Stimulated activated CD8-positive, alpha-beta memory T cell treated with anti-CD3 and anti-CD28 coated beads, Interleukin-4, amount 100 ng/mL, for 1 hour (primary cell): ENCODE data around the gene ERLEC1.
"Not testable (repeated sequence)": the region's sequence is repeated elsewhere in the genome, so short reads cannot be mapped to it uniquely, and the experiment has no call there.

ENCODE experiments used
- DNase-seq, 2 donors: peaks; one replicate each; pipeline ENCODE4 v3.0.0-alpha.2; 2020; ENCODE audit warnings: low read depth in 2 of 2, low spot score in 1 of 2

Gene ERLEC1

DNA sequence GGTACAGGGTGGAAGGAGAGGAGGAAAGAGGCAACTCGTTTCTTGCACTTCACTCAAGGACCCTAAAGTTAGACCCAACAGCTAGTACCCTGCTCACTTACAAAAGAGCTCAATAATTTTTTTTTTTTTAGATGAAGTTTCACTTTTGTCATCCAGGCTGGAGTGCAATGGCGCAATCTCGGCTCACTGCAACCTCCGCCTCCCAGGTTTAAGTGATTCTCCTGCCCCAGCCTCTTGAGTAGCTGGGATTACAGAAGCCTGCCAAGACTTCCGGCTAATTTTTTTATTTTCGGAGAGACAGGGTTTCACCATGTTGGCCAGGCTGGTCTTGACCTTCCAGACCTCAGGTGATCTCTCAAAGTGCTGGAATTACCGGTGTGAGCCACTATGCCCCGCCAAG lies 4.2 kb upstream of the ERLEC1 start:
- DNase-seq = no peak

DNA sequence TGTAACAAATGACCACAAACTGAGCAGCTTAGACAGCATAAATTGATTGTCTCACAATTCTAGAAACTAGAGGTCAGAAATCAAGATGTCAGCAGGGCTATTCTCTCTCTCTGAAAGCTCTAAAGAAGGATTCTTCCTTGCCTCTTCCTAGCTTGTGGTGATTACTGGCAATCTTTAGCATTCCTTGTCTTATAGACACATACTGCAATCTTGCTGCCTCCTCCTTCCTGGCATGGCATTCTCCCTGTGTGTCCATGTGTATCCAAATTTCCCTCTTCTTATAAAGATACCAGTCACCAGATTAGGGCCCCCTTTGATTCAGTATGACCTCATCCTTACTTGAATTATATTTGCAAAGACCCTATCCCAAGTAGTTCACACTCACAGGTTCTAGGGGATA lies 2.4 kb upstream of the ERLEC1 start:
- DNase-seq = no peak

- no peak for DNase-seq
These were observed 1.5 kb upstream of the ERLEC1 start for GRCh38 chr2:53785366-53785765.

GRCh38 chr2:53786352-53786704 lies 516 bp upstream of the ERLEC1 start:
- DNase-seq = no peak

- no peak for DNase-seq
These were observed 908 bp downstream of the ERLEC1 start for GRCh38 chr2:53787614-53788289.

DNA sequence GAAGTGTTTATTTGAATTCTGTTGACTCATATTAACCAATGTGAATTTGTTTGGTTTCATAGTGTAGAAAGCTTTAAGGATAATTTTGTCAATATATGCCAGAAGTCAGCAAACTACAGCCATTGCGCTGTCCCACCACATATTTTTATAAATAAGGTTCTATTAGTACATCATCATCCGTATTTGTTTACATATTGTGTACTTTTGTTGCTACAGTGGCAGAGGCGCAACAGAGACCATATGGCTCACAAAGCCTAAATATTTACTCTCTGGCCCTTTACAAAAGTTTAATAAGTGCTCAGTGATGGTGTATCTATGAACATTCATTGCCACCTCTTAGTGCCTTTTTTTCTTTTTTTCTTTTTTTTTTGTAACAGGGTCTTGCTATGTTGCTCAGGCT lies 6.4 kb downstream of the ERLEC1 start:
- DNase-seq = no peak

GRCh38 chr2:53793821-53794220 lies 7.0 kb downstream of the ERLEC1 start:
- DNase-seq = no peak

DNA sequence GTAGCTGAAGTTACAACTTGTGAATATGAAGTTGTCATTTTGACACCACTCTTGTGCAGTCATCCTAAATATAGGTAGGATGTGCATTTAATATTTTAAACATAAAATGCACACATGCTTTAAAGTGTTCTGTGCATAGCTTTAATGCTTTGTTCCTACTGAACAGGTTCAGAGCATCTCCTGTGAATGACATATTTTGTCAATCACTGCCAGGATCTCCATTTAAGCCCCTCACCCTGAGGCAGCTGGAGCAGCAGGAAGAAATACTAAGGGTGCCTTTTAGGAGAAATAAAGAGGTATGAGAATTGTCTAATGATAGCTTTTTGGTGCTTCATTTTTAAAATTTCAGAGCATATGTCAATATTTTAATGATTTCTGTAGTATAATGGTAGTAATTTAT lies 14.7 kb downstream of the ERLEC1 start:
- DNase-seq = no peak

GRCh38 chr2:53802617-53803151 lies 15.8 kb downstream of the ERLEC1 start:
- DNase-seq = no peak

DNA sequence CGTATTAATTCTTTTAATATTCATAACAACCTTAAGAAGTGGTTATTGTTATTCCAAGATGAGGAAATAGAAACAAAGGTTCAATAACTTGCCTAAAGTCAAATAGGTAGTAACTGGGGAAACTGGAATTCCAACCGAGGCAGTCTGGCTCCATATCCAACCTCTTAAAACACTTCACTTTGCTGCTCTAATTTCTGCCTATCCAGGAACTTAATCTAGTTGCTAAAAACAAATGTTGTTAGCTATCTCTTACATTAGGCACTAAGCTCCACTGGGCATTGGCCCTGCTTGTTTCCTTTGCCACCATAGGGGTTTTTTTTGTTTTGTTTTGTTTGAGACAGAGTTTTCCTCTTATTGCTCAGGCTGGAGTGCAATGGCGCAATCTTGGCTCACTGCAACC lies 24.8 kb downstream of the ERLEC1 start:
- DNase-seq = no peak

- no peak for DNase-seq
These were observed 26.3 kb downstream of the ERLEC1 start for GRCh38 chr2:53813151-53813550.

- DNase-seq = no peak
These were observed 32.1 kb downstream of the ERLEC1 start for GRCh38 chr2:53818854-53819435.

DNA sequence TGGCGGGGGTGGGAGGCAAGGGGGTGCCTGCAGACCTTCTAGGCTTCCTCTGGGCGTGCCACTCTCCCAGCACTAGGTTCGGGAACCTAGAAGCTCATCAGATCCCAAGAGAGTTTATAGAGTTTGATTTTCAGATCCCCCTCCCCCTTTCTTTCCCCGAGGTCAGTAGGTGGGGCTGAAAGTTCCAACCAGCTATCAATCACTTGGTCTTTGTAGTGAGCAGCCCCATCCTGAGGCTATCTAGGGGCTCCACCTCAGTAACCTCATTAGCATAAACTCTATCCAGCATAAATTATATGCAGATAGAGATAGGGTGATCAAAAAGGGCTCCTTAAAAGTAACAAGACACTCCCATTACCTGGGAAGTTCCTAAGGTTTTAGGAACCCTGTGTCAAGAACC lies 32.8 kb downstream of the ERLEC1 start:
- no peak for DNase-seq

DNA sequence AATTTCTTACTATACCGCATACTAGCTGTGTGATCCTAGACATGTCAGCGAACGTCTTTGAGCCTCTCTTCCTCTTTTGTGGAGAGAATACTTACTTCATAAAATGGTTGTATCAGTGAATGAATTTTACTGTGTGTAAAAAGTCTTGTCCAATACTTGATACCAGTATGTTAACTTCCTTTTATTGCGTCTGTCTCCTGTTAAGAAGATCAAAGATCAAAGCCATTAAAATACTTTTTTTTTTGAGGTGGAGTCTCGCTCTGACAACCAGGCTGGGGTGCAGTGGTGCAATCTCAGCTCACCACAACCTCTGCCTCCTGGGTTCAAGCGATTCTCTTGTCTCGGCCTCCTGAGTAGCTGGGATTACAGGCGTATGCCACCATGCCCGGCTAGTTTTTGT lies 33.2 kb downstream of the ERLEC1 start:
- no peak for DNase-seq

DNA sequence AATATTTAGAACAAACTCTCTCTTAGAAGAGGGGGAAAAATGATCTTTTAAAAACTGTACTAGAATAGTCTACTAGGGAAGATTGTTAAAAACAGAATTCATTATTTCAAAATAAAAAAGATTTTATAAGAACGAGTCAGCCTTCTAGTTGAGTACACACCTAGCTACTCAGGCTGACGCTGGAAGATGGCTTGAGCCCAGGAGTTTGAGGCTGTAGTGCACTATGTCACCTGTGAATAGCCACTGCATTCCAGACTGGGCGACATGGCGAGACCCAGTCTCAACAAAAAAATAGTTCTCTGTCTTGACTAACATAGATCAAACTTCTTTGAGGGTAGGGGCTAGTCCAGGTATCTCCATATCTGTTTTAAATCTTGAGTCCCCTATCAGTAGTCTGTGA lies 33.9 kb downstream of the ERLEC1 start:
- DNase-seq = no peak

- no peak for DNase-seq
These were observed 35.0 kb downstream of the ERLEC1 start for GRCh38 chr2:53821810-53822209.

- not testable (repeated sequence) for DNase-seq
These were observed 36.8 kb downstream of the ERLEC1 start for GRCh38 chr2:53823639-53824038.

DNA sequence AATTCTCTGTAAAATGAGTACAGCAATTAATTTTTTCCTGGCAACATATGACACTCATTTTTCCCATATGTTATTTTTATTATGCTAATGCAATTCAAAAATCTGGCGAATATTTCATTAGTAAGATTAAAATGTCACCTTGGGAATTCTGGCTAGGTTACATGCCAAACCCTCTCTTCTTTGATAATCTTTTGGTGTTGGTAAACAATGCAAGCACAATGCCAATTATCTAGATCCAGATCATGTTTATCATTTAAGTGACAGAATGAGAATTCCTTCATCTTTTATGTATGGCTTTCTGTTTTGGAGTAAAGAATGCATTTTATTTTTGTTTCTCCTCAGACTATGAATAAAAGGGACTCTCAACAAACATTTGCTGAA lies 39.2 kb downstream of the ERLEC1 start:
- DNase-seq = no peak

GRCh38 chr2:53826587-53827397 lies 39.9 kb downstream of the ERLEC1 start:
- no peak for DNase-seq

GRCh38 chr2:53827398-53828175 lies 40.7 kb downstream of the ERLEC1 start:
- DNase-seq = no peak

GRCh38 chr2:53828331-53828730 lies 41.5 kb downstream of the ERLEC1 start:
- no peak for DNase-seq
